ENCODE measurements around the gene ECE1.
A peak's percentile ranks its signal among the peaks of the same experiment; 100 is the strongest.

Gene ECE1

DNA sequence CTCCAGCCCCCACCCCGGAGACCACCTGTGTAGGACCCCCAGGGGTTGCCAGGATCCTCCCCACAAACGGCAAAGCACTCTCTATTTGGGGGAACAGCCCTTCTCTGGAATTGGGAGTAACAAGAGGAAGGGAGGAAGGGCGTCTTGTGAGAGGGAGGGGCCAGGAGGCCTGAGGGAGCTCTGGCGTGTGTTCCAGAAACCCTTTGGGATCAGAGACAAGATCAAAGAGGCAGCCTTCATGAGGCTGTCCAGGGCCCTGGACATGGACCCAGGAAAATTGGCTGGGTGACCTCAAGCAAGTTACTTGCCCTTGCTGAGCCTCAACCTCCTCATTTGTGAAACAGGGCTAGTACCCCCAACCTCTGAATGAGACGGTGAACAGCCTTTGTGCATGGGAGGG lies 18.1 kb upstream of the ECE1 start:
- Histone ChIP-seq H3K9me3 (no peaks in the 10 kb centered on the region), H3K4me3 (no peak overlapping the region), H3K36me3 (replicated peaks) (no peaks in the 10 kb centered on the region), H3K4me1 (no peaks in the 10 kb centered on the region), H3K27me3 (ENCODE audit: low read depth) (no peaks in the 10 kb centered on the region)
- in situ Hi-C loops (cut with MboI; ENCODE audit: low sequenced_read_pairs), result no loop called here
- DNase-seq (ENCODE audit: low spot score in 2 of 2), result no peak

- H3K27me3 ChIP-seq (ENCODE audit: low read depth), result no peaks in the 10 kb centered on the region
- no peaks in the 10 kb centered on the region for H3K4me1 ChIP-seq
- in situ Hi-C loops (cut with MboI; ENCODE audit: low sequenced_read_pairs), result no loop called here
- H3K9me3 ChIP-seq, result no peaks in the 10 kb centered on the region
- no peaks in the 10 kb centered on the region for H3K36me3 ChIP-seq (replicated peaks)
- peak in 1 of 2 experiments; percentile 43 for DNase-seq (ENCODE audit: low spot score in 2 of 2)
- no peak overlapping the region for H3K4me3 ChIP-seq
Observed at GRCh38 chr1:21307663-21308305, 17.5 kb upstream of the ECE1 start.

DNA sequence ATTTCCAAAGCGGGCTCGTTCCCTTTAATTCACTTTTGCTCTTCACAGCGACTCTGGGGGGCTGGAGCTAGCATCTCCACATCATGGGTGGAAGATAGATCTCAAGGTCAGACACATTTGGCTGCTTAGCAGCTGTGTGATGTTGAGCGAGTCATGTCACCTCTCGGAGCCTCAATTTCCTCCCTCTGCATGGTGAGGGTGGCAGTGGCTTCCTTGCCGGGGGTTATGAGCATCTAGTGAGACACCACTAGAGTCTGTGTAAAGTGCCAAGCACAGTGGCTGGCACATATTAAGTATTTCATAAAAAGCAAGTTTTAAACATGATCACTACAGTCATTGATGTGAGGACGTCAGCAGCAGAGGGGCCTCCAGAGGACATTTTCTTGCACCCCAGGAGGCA lies 16.9 kb upstream of the ECE1 start:
- no peaks in the 10 kb centered on the region for H3K36me3 ChIP-seq (replicated peaks)
- in situ Hi-C loops (cut with MboI; ENCODE audit: low sequenced_read_pairs), result no loop called here
- H3K4me1 ChIP-seq, result no peaks in the 10 kb centered on the region
- H3K9me3 ChIP-seq, result no peaks in the 10 kb centered on the region
- no peak for DNase-seq (ENCODE audit: low spot score in 2 of 2)
- no peak overlapping the region for H3K4me3 ChIP-seq
- H3K27me3 ChIP-seq (ENCODE audit: low read depth), result no peaks in the 10 kb centered on the region

GRCh38 chr1:21305900-21306189 lies 15.6 kb upstream of the ECE1 start:
- Histone ChIP-seq H3K4me1 (no peaks in the 10 kb centered on the region), H3K9me3 (no peaks in the 10 kb centered on the region), H3K27me3 (ENCODE audit: low read depth) (no peaks in the 10 kb centered on the region), H3K36me3 (replicated peaks) (no peaks in the 10 kb centered on the region), H3K4me3 (no peak overlapping the region)
- no peak for DNase-seq (ENCODE audit: low spot score in 2 of 2)
- in situ Hi-C loops (cut with MboI; ENCODE audit: low sequenced_read_pairs), result no loop called here

DNA sequence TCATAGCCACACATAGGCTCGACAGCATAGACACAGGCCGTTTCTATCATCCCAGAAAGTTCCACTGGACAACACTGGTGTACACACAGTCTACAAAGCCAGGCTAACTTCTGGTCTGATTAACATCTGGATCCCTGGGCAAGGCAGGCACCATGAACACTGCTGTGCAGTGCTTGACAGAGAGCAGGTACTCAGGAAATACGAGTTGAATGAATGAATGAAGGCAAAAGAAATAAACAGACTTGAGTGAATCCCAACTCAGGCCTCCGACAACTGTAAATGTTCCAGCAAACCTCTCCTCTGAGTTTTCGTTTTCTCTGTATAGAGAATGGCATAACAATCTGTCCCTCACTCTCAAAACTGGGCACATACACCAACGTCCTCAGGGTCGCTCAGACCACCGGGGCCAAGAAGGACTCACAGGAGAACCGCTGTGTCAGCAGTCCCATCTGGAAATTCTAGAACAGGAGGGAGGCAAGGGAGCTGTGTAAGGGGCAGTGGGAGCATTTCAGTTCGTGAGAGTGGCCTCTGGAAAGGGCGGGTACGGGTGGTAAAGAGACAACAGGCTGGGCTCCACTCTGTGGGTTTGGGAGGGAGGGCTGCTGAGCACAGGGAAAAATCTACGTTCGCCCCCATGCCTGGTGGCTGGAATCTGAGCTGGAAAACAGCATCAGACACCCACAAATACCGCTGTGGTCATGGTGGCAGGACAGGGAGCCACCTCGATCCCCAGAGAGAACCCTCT lies 15.1 kb upstream of the ECE1 start:
- in situ Hi-C loops (cut with MboI; ENCODE audit: low sequenced_read_pairs), result no loop called here
- no peaks in the 10 kb centered on the region for H3K36me3 ChIP-seq (replicated peaks)
- no peak for DNase-seq (ENCODE audit: low spot score in 2 of 2)
- no peak overlapping the region for H3K4me3 ChIP-seq
- no peaks in the 10 kb centered on the region for H3K27me3 ChIP-seq (ENCODE audit: low read depth)
- no peaks in the 10 kb centered on the region for H3K9me3 ChIP-seq
- H3K4me1 ChIP-seq, result no peaks in the 10 kb centered on the region

- H3K9me3 ChIP-seq, result no peaks in the 10 kb centered on the region
- no peak overlapping the region for H3K4me3 ChIP-seq
- in situ Hi-C loops (cut with MboI; ENCODE audit: low sequenced_read_pairs), result no loop called here
- no peaks in the 10 kb centered on the region for H3K27me3 ChIP-seq (ENCODE audit: low read depth)
- no peaks in the 10 kb centered on the region for H3K4me1 ChIP-seq
- no peaks in the 10 kb centered on the region for H3K36me3 ChIP-seq (replicated peaks)
- DNase-seq (ENCODE audit: low spot score in 2 of 2), result no peak
Observed at GRCh38 chr1:21304488-21304887, 14.2 kb upstream of the ECE1 start.

GRCh38 chr1:21302747-21303715 lies 12.8 kb upstream of the ECE1 start:
- in situ Hi-C loops (cut with MboI; ENCODE audit: low sequenced_read_pairs), result no loop called here
- DNase-seq (ENCODE audit: low spot score in 2 of 2), result no peak
- no peaks in the 10 kb centered on the region for H3K9me3 ChIP-seq
- H3K4me3 ChIP-seq, result no peak overlapping the region
- H3K36me3 ChIP-seq (replicated peaks), result no peaks in the 10 kb centered on the region
- H3K4me1 ChIP-seq, result no peaks in the 10 kb centered on the region
- no peaks in the 10 kb centered on the region for H3K27me3 ChIP-seq (ENCODE audit: low read depth)

DNA sequence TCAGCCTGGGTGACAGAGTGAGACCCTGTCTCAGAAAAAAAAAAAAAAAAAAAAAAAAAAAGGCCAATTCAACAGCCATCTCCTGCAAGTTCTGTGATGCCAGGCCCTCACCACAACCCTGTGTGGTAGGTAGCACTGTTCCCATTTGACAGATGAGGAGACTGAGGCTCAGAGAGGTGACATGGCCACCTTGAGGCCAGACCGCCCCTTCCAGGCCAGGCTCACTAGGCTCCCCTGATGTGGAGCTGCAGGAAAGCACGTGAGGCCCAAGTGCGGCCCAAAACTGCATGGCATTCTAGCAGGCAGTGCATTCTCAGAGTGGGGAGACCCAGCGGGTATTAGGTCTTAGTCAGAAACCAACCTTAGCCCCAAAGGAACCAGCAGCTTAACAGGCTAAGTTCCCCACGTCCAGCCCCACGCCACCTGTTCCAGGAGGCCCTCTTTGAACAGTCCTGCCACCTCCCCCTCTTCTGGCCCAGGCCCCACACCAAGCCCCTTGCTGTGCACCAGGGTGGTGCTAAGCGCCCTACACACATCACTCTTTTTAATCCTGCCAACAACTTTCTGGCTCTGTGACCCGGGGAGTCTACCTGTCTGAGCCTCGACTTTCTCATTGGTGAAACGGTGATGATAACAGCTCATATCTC lies 11.7 kb upstream of the ECE1 start:
- H3K27me3 ChIP-seq (ENCODE audit: low read depth), result no peaks in the 10 kb centered on the region
- H3K4me3 ChIP-seq, result no peak overlapping the region
- in situ Hi-C loops (cut with MboI; ENCODE audit: low sequenced_read_pairs), result no loop called here
- no peaks in the 10 kb centered on the region for H3K4me1 ChIP-seq
- H3K9me3 ChIP-seq, result no peaks in the 10 kb centered on the region
- DNase-seq (ENCODE audit: low spot score in 2 of 2), result no peak
- H3K36me3 ChIP-seq (replicated peaks), result no peaks in the 10 kb centered on the region

DNA sequence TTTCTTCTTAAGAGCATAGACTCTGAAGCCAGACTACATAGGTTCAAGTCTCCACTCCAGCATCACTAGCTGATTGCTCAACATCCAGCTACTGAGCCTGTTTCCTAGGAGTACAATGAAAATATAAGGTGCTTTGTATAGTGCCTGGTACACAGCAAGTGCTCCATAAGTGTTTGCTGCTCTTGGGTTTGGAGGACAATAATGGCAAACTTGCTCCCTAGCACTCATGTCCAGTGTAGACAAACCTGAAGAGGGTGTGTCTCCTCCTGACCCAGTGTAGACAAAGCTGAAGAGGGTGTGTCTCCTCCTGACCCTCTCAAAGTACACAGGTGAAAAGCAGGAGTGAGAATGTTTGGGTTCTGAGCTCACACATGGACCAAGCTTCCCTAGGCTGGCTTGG lies 10.5 kb upstream of the ECE1 start:
- DNase-seq (ENCODE audit: low spot score in 2 of 2), result no peak
- H3K36me3 ChIP-seq (replicated peaks), result no peaks in the 10 kb centered on the region
- H3K9me3 ChIP-seq, result no peaks in the 10 kb centered on the region
- no peaks in the 10 kb centered on the region for H3K27me3 ChIP-seq (ENCODE audit: low read depth)
- no peaks in the 10 kb centered on the region for H3K4me1 ChIP-seq
- in situ Hi-C loops (cut with MboI; ENCODE audit: low sequenced_read_pairs), result no loop called here
- H3K4me3 ChIP-seq, result no peak overlapping the region

DNA sequence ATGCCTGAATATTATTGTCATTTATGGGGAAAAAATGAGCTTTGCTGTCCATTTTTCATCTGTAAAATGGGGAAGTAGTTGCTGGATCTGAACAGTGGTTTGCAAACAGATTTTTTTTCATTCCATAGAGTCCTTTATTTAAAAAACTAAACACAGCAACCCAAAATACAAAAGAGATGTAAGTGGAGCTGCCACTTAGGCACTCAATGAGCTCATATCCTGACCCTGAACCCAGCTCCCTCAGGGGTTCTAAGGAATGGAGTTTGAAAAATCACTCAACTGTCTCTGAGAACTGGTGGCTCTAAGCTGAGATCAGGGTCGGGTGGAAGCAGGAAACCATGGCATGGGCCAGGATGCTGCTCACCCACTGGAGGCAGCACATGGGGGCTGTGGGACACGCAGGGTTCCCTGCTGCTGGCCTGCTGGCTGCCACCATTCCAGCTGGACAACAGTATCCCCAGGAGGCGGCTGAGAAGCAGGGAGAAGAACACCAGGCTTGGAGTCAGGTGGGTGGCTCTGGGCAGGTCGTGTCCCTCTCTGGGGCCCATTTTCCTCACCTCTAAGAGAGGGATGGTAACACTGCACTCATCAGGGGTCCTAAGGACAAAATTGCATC lies 9.6 kb upstream of the ECE1 start:
- no peaks in the 10 kb centered on the region for H3K27me3 ChIP-seq (ENCODE audit: low read depth)
- no peaks in the 10 kb centered on the region for H3K9me3 ChIP-seq
- no peaks in the 10 kb centered on the region for H3K4me1 ChIP-seq
- DNase-seq (ENCODE audit: low spot score in 2 of 2), result no peak
- H3K36me3 ChIP-seq (replicated peaks), result no peaks in the 10 kb centered on the region
- no peak overlapping the region for H3K4me3 ChIP-seq
- in situ Hi-C loops (cut with MboI; ENCODE audit: low sequenced_read_pairs), result no loop called here

- Histone ChIP-seq H3K9me3 (no peaks in the 10 kb centered on the region), H3K4me1 (no peaks in the 10 kb centered on the region), H3K27me3 (ENCODE audit: low read depth) (no peaks in the 10 kb centered on the region), H3K4me3 (no peak overlapping the region), H3K36me3 (replicated peaks) (no peaks in the 10 kb centered on the region)
- in situ Hi-C loops (cut with MboI; ENCODE audit: low sequenced_read_pairs), result no loop called here
- DNase-seq (ENCODE audit: low spot score in 2 of 2), result no peak
Observed at GRCh38 chr1:21298981-21299391, 8.7 kb upstream of the ECE1 start.

- H3K9me3 ChIP-seq, result no peaks in the 10 kb centered on the region
- DNase-seq (ENCODE audit: low spot score in 2 of 2), result no peak
- H3K4me1 ChIP-seq, result no peaks in the 10 kb centered on the region
- H3K36me3 ChIP-seq (replicated peaks), result no peaks in the 10 kb centered on the region
- H3K4me3 ChIP-seq, result no peak overlapping the region
- H3K27me3 ChIP-seq (ENCODE audit: low read depth), result no peaks in the 10 kb centered on the region
- in situ Hi-C loops (cut with MboI; ENCODE audit: low sequenced_read_pairs), result no loop called here
Observed at GRCh38 chr1:21297975-21298374, 7.7 kb upstream of the ECE1 start.

GRCh38 chr1:21296509-21297354 lies 6.5 kb upstream of the ECE1 start:
- no peaks in the 10 kb centered on the region for H3K9me3 ChIP-seq
- no peaks in the 10 kb centered on the region for H3K27me3 ChIP-seq (ENCODE audit: low read depth)
- in situ Hi-C loops (cut with MboI; ENCODE audit: low sequenced_read_pairs), result no loop called here

More at GRCh38 chr1:21296509-21297354, 6.5 kb upstream of the ECE1 start:
- DNase-seq (ENCODE audit: low spot score in 2 of 2), result no peak
- no peak overlapping the region for H3K4me3 ChIP-seq
- no peaks in the 10 kb centered on the region for H3K4me1 ChIP-seq
- H3K36me3 ChIP-seq (replicated peaks), result no peaks in the 10 kb centered on the region

Data from HAP-1 (cell line).